ENCODE measurements around the gene OPALIN. TPM values are rescaled to one million over a fixed set of nuclear protein-coding genes. Genes with fewer than 3 reads are reported as not detected.

The OPALIN gene
- total RNA-seq, 1 donor from 2014 or later: not detected

Other genes starting within 250 kb of the OPALIN start
- 16.9 and 17.2 TPM in 2 replicates for gene ZNF518A, start 228.7 kb downstream of the OPALIN start, total RNA-seq
- gene BLNK, start 87.4 kb downstream of the OPALIN start, total RNA-seq: not detected in 2 replicates
- not detected in 2 replicates for gene DNTT, start 54.6 kb downstream of the OPALIN start, total RNA-seq
- gene TLL2, start 154.9 kb upstream of the OPALIN start, total RNA-seq: not detected in 2 replicates
- gene TM9SF3, start 228.0 kb upstream of the OPALIN start, total RNA-seq: 84.5 and 86.1 TPM in 2 replicates

All from activated CD4-positive, alpha-beta T cell treated with anti-CD3 and anti-CD28 coated beads, Interleukin-2, amount 10 ng/mL, durations not matched to agents 24 days and 14 days (primary cell).